Mesenchymal stem cell (in vitro differentiated cells and primary cell): Measurements from ENCODE around the gene GRK4.
"Not testable (repeated sequence)": the region's sequence is repeated elsewhere in the genome, so short reads cannot be mapped to it uniquely, and the experiment has no call there.

Experiments used
- DNase-seq: peaks from one replicate; pipeline ENCODE4 v3.0.0-alpha.2; 2013
- H2AFZ ChIP-seq: one replicate; pipeline ENCODE4 v1.6.1; 2013; ENCODE audit warnings: low read depth, mild to moderate bottlenecking, control low read depth, inconsistent platforms, low read length, moderate library complexity
- H2AK5ac ChIP-seq: 2 replicates; pipeline ENCODE4 v1.6.1; 2013; ENCODE audit warnings: low read length, moderate library complexity, mild to moderate bottlenecking, inconsistent platforms; ENCODE audit not compliant: severe bottlenecking
- H2BK120ac ChIP-seq: one replicate; pipeline ENCODE4 v1.6.1; 2013; ENCODE audit warnings: low read depth, mild to moderate bottlenecking, inconsistent platforms, low read length, moderate library complexity
- H2BK12ac ChIP-seq, 2 experiments: one replicate each; pipeline ENCODE4 v1.6.1; 2013; ENCODE audit warnings: inconsistent platforms in 2 of 2, low read length in 2 of 2, mild to moderate bottlenecking in 2 of 2, moderate library complexity in 2 of 2, control low read depth in 1 of 2
- H2BK15ac ChIP-seq: one replicate; pipeline ENCODE4 v1.6.1; 2013; ENCODE audit warnings: mild to moderate bottlenecking, low read depth, inconsistent platforms; ENCODE audit not compliant: poor library complexity, severe bottlenecking
- H2BK5ac ChIP-seq: 2 replicates; pipeline ENCODE4 v1.6.1; 2013; ENCODE audit warnings: low read depth, mild to moderate bottlenecking, low read length, control low read depth, inconsistent platforms; ENCODE audit not compliant: poor library complexity, severe bottlenecking
- H3K14ac ChIP-seq, 2 experiments: one replicate each; pipeline ENCODE4 v1.6.1; 2013; ENCODE audit warnings: inconsistent platforms in 2 of 2, low read length in 2 of 2, control low read depth in 1 of 2, mild to moderate bottlenecking in 1 of 2, moderate library complexity in 1 of 2
- H3K18ac ChIP-seq, 2 experiments: one replicate each; pipeline ENCODE4 v1.6.1; 2013; ENCODE audit warnings: inconsistent platforms in 2 of 2, low read length in 2 of 2, control low read depth in 1 of 2, low read depth in 1 of 2, mild to moderate bottlenecking in 1 of 2
- H3K23ac ChIP-seq, 2 experiments: one replicate each; pipeline ENCODE4 v1.6.1; 2013; ENCODE audit warnings: inconsistent platforms in 2 of 2, low read length in 2 of 2, mild to moderate bottlenecking in 2 of 2, moderate library complexity in 2 of 2, control low read depth in 1 of 2
- H3K27ac ChIP-seq: 2 replicates; pipeline ENCODE4 v1.5.1; 2013; ENCODE audit warnings: mild to moderate bottlenecking, moderate library complexity, low read length, control low read depth, inconsistent platforms; ENCODE audit not compliant: poor library complexity, severe bottlenecking
- H3K27me3 ChIP-seq, 2 experiments: 2 replicates each; pipeline versions ENCODE4 v1.6.1 to v1.7.0; 2013; ENCODE audit warnings: low read length in 2 of 2, mild to moderate bottlenecking in 2 of 2, moderate library complexity in 2 of 2, control low read depth in 1 of 2, inconsistent platforms in 1 of 2; ENCODE audit not compliant: control insufficient read depth in 1 of 2, insufficient read depth in 1 of 2
- H3K36me3 ChIP-seq, 2 experiments: 2 replicates each; pipeline versions ENCODE4 v1.6.1 to v1.7.0; 2013; ENCODE audit warnings: low read length in 2 of 2, control low read depth in 1 of 2, inconsistent platforms in 1 of 2, low read depth in 1 of 2, mild to moderate bottlenecking in 1 of 2; ENCODE audit not compliant: insufficient read depth in 2 of 2, control insufficient read depth in 1 of 2
- H3K4ac ChIP-seq, 2 experiments: one replicate each; pipeline ENCODE4 v1.6.1; 2013; ENCODE audit warnings: inconsistent platforms in 2 of 2, low read length in 2 of 2, mild to moderate bottlenecking in 2 of 2, moderate library complexity in 2 of 2, control low read depth in 1 of 2, low read depth in 1 of 2
- H3K4me1 ChIP-seq: 2 replicates; pipeline ENCODE4 v1.6.1; 2013; ENCODE audit warnings: low read depth, low read length, control low read depth; ENCODE audit not compliant: control insufficient read depth, insufficient read depth
- H3K4me2 ChIP-seq: 2 replicates; pipeline ENCODE4 v1.6.1; 2013; ENCODE audit warnings: low read length, mild to moderate bottlenecking, inconsistent platforms; ENCODE audit not compliant: poor library complexity, severe bottlenecking
- H3K4me3 ChIP-seq, 2 experiments: 2 replicates each; pipeline versions ENCODE4 v1.5.1 to v1.7.0; 2013; ENCODE audit warnings: low read length in 2 of 2, mild to moderate bottlenecking in 2 of 2, control low read depth in 1 of 2, low read depth in 1 of 2; ENCODE audit not compliant: insufficient read depth in 1 of 2
- H3K79me1 ChIP-seq: replicated peaks from 2 replicates; pipeline ENCODE4 v1.6.1; 2013; ENCODE audit warnings: mild to moderate bottlenecking, control low read depth, low read length, inconsistent platforms; ENCODE audit not compliant: poor library complexity, severe bottlenecking
- H3K9ac ChIP-seq: 2 replicates; pipeline ENCODE4 v1.7.0; 2013; ENCODE audit warnings: mild to moderate bottlenecking, low read length, moderate library complexity
- H3K9me3 ChIP-seq: 2 replicates; pipeline ENCODE4 v1.7.0; 2013; ENCODE audit warnings: mild to moderate bottlenecking, low read length; ENCODE audit not compliant: control insufficient read depth
- H4K8ac ChIP-seq: one replicate; pipeline ENCODE4 v1.6.1; 2013; ENCODE audit warnings: inconsistent platforms, mild to moderate bottlenecking, low read length, moderate library complexity
- H4K91ac ChIP-seq: one replicate; pipeline ENCODE4 v1.6.1; 2013; ENCODE audit warnings: mild to moderate bottlenecking, low read length, inconsistent platforms
- WGBS: methylation state at CpG from one replicate; pipeline ENCODE4 v1.1.7; 2013; ENCODE audit warnings: mixed read lengths; 5-methylcytosine and 5-hydroxymethylcytosine counted together

The GRK4 gene

DNA sequence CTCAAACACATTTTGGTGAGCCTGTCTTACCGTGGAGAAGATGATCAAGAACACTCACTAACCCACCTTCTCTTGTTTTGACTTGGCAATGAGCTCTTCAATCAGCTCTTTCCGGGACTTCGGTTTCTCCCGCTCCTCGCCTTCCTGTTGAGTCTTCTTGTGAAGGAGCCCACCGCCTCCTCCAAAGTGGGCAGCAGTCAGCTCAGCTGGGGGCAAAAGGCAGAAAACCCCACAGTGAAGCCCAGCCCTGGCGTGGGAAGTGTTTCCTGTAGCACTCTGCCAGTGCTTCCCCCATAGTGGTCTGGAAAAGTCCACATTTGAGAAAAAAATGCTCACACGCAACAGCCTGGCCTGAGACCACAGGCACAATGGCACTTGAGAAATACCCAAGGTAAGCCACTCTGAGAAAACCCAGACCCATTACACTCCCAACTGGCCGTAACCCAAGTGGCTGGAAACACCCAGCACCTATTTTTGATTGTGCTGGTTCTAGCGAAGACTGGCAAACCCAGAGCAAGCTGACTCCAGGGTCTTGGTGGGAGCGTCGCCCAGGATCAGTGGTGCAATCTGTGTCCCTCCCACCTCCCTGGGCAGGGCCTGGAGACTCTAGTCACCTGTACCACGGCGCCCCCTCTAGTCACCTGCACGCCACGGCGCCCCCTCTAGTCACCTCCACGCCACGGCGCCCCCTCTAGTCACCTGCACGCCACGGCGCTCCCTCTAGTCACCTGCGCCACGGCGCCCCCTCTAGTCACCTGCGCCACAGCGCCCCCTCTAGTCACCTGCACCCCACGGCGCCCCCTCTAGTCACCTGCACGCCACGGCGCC is 8.8 kb upstream of the GRK4 start:
- H4K91ac ChIP-seq: no peak overlapping the region

DNA sequence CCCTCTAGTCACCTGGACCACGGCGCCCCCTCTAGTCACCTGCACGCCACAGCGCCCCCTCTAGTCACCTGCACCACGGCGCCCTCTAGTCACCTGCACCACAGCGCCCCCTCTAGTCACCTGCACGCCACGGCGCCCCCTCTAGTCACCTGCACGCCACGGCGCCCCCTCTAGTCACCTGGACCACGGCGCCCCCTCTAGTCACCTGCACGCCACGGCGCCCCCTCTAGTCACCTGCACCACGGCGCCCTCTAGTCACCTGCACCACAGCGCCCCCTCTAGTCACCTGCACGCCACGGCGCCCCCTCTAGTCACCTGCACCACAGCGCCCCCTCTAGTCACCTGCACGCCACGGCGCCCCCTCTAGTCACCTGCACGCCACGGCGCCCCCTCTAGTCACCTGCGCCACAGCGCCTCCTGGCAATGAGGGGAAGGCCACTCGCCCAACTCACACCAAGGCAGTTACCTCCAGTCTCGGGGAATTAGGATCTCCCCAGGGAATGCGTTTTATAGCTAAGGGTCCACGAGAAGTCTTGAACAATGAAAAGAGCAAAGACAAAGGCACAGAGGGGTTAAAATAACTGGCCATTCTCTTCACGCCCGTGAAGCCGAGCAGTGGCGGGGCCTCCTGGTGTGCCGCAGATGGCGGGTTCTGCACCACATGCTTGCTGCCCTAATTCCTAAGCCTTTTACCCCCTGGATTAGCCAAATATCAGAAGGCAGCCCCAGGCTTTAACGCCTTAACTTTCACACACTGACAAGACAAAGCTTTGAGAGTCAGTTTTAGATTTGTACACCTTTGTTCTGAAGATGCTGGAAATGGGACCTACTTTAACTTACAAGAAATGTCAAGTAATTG is 8.0 kb upstream of the GRK4 start:
- H2AK5ac ChIP-seq, H3K27me3 ChIP-seq, H2BK5ac ChIP-seq, H3K18ac ChIP-seq, H3K4me2 ChIP-seq, H3K23ac ChIP-seq, H3K4ac ChIP-seq, H2BK120ac ChIP-seq, H2BK12ac ChIP-seq, H3K9me3 ChIP-seq, H2BK15ac ChIP-seq, H4K8ac ChIP-seq, H3K4me3 ChIP-seq, H3K14ac ChIP-seq, DNase-seq, H3K27ac ChIP-seq, H4K91ac ChIP-seq, H3K9ac ChIP-seq, H2AFZ ChIP-seq: not testable (repeated sequence)
- WGBS: 96% methylated on average over 30 of the region's 44 CpGs
- Histone ChIP-seq H3K36me3 (peaks cover 46 to 76% of the 10 kb centered on the region in 2 experiments), H3K4me1 (peaks cover 16% of the 10 kb centered on the region), H3K79me1 (peaks cover 22% of the 10 kb centered on the region)

More for the DNA sequence above, 8.8 kb upstream of the GRK4 start:
- Histone ChIP-seq H3K36me3 (peaks cover 54 to 84% of the 10 kb centered on the region in 2 experiments), H3K18ac (no peak overlapping the region), H3K14ac (no peak overlapping the region), H2BK120ac (no peak overlapping the region), H3K4me2 (no peak overlapping the region), H2BK5ac (no peak overlapping the region), H3K27me3 (no peaks in the 10 kb centered on the region), H2BK12ac (no peak overlapping the region), H2AK5ac (no peak overlapping the region), H3K9ac (no peak overlapping the region), H3K23ac (no peak overlapping the region), H2BK15ac (no peak overlapping the region), H3K4me3 (no peak overlapping the region), H2AFZ (no peak overlapping the region), H3K79me1 (peaks cover 29% of the 10 kb centered on the region), H3K4me1 (peaks cover 20% of the 10 kb centered on the region), H3K27ac (no peak overlapping the region), H3K9me3 (no peaks in the 10 kb centered on the region), H4K8ac (no peak overlapping the region), H3K4ac (no peak overlapping the region)
- 90% methylated on average over 20 of the region's 33 CpGs for WGBS
- no peak for DNase-seq

DNA sequence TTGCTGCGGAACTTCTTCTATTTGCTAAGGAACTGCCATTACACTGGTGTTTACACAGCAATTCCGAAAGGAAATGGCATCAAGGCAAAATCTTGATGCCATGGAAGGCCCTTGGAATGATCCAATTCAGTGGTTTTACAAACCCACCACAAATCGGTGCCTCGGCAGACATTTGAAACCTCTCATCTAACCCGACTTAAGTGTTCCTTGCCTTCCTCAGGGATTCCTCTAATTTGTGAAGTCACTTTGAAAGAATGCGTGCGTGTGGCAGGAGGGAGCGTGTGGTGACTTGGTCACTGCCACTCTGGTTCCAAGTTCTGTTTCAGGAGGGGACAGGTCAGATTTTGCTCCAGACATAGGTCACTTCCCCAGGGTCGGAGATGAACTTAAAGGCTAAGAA is 4.9 kb upstream of the GRK4 start:
- no peak overlapping the region for H3K4ac ChIP-seq
- 25% methylated on average over 9 of the region's 9 CpGs for WGBS
- no peak overlapping the region for H3K4me3 ChIP-seq
- no peak overlapping the region for H2BK15ac ChIP-seq
- H2BK120ac ChIP-seq: no peak overlapping the region
- peak overlapping the region; percentile 50 for H3K9ac ChIP-seq
- H3K4me1 ChIP-seq: peaks cover 15% of the 10 kb centered on the region
- H4K91ac ChIP-seq: no peak overlapping the region
- H2AFZ ChIP-seq: no peak overlapping the region
- no peak overlapping the region for H3K14ac ChIP-seq
- H2BK12ac ChIP-seq: no peak overlapping the region
- H2BK5ac ChIP-seq: no peak overlapping the region
- H2AK5ac ChIP-seq: no peak overlapping the region
- peaks cover 30 to 45% of the 10 kb centered on the region in 2 experiments for H3K36me3 ChIP-seq
- H4K8ac ChIP-seq: peak overlapping the region; percentile 84
- no peak overlapping the region for H3K23ac ChIP-seq
- peaks cover 20% of the 10 kb centered on the region for H3K79me1 ChIP-seq
- peak; percentile 76 for DNase-seq
- peak overlapping the region; percentile 49 for H3K27ac ChIP-seq
- H3K18ac ChIP-seq: no peak overlapping the region
- no peaks in the 10 kb centered on the region for H3K9me3 ChIP-seq
- no peaks in the 10 kb centered on the region for H3K27me3 ChIP-seq
- H3K4me2 ChIP-seq: peak overlapping the region; percentile 40

DNA sequence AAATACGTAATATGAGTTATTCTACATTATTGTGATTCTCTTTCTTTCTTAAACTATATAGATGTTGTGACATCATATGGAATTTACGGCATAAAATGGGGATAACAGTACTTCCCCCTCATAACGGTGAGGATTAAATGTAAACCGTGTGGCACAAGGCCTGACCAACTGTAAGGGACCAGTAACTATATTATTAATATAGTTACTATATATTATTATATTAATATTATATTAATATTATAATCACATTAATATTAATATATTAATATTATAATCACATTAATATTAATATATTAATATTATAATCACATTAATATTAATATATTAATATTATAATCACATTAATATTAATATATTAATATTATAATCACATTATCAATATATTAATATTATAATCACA is 2.9 kb upstream of the GRK4 start:
- not testable (repeated sequence) for H3K9ac ChIP-seq, H2AK5ac ChIP-seq, DNase-seq, H4K91ac ChIP-seq, H3K9me3 ChIP-seq, H3K4me2 ChIP-seq, H2AFZ ChIP-seq, H3K14ac ChIP-seq, H3K4ac ChIP-seq, H2BK5ac ChIP-seq, H3K27me3 ChIP-seq, H2BK15ac ChIP-seq, H3K4me3 ChIP-seq, H2BK120ac ChIP-seq, H2BK12ac ChIP-seq, H3K18ac ChIP-seq, H4K8ac ChIP-seq, H3K27ac ChIP-seq, H3K23ac ChIP-seq
- no CpG with 5 or more reads among the region's 4 CpGs for WGBS
- Histone ChIP-seq H3K4me1 (peaks cover 18% of the 10 kb centered on the region), H3K36me3 (peaks cover 13 to 32% of the 10 kb centered on the region in 2 experiments), H3K79me1 (peaks cover 16% of the 10 kb centered on the region)
